ENCODE data around the gene MOGAT3. TPM values are rescaled to one million over a fixed set of nuclear protein-coding genes. Genes with fewer than 3 reads are reported as not detected.

MOGAT3 gene
- total and polyA plus RNA-seq, 9 of the 15 experiments (the other 6 are each of a cell fraction or from before 2014, with no cell fraction given): 0.07 to 0.17 (median 0.13) TPM; not detected in 6

DNA sequence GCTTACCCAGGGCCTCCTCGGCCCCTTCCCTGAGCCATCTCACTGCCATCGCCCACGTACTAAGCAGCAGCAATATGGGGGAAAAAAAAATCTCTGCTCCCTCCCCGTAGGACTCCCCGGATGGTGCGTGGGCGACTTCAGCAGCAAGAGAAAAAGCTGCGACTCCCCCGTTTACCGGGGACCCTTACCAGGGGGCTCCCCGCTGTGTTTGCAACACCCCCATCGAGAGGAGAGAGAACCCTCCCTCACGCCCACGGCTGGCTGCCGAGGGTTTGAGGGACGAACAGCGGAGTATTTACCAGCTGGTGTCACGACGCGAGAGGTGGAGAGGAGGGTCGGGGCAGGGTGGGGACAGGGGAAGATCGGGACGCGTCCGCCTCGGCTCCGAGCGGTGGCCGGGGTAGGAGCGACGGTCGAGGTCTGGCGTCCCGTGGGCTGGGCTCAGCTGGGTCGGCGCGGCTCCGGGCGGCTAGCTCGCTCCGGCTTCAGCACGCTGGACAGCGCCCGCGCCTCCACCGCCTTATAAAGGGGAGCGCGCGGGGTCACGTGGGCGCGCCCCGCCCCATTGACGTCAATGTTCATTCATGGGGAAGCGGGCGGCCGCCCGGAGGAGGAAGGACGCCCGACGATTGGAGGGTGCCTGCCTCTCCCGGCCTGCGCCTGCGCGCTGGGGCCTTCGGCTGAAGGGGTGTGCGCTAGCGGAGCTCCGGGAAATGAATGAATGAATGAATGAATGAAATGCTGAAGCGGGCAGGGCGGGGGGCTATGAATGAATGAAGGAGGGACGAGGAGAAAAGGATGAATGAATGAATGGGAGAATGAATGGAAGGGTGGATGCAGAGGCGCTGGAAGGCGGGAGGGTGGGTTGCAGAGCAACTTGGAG lies 35.5 kb downstream of the MOGAT3 start, which contains the start of gene VGF (continued):
- TF ChIP-seq ZNF444 (CRISPR knock-in tag; IDR thresholded peaks at IDR 0.05) (no peak), ELF4 (CRISPR knock-in tag; IDR thresholded peaks at IDR 0.05) (no peak), NFXL1 (CRISPR knock-in tag; IDR thresholded peaks at IDR 0.05) (no peak), ZFP1 (CRISPR knock-in tag; IDR thresholded peaks at IDR 0.05) (no peak), CBX8 (IDR thresholded peaks at IDR 0.05; ENCODE audit: borderline replicate concordance, extremely low read depth, low read depth, low read length, poor library complexity, severe bottlenecking) (no peak), CHD2 (IDR thresholded peaks at IDR 0.05; ENCODE audit: low read depth, low read length) (no peak), PRMT5 (CRISPR knock-in tag; IDR thresholded peaks at IDR 0.05) (peak; percentile 97), SLC30A9 (CRISPR knock-in tag; IDR thresholded peaks at IDR 0.05) (no peak), TEAD1 (CRISPR knock-in tag; IDR thresholded peaks at IDR 0.05) (peak in 1 of 2 experiments; percentile 94; a peak in 2 of 4 replicates), POLR3G (IDR thresholded peaks at IDR 0.05; ENCODE audit: extremely low read depth, insufficient read length, insufficient replicate concordance) (no peak), DDX20 (tag; IDR thresholded peaks at IDR 0.05; ENCODE audit: low read depth) (no peak)
- TF ChIP-seq, protein P1, sequence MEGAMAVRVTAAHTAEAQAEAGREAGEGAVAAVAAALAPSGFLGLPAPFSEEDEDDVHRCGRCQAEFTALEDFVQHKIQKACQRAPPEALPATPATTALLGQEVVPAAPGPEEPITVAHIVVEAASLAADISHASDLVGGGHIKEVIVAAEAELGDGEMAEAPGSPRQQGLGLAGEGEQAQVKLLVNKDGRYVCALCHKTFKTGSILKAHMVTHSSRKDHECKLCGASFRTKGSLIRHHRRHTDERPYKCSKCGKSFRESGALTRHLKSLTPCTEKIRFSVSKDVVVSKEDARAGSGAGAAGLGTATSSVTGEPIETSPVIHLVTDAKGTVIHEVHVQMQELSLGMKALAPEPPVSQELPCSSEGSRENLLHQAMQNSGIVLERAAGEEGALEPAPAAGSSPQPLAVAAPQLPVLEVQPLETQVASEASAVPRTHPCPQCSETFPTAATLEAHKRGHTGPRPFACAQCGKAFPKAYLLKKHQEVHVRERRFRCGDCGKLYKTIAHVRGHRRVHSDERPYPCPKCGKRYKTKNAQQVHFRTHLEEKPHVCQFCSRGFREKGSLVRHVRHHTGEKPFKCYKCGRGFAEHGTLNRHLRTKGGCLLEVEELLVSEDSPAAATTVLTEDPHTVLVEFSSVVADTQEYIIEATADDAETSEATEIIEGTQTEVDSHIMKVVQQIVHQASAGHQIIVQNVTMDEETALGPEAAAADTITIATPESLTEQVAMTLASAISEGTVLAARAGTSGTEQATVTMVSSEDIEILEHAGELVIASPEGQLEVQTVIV (CRISPR knock-in tag; IDR thresholded peaks at IDR 0.05; ENCODE audit: borderline replicate concordance): no peak
- TF ChIP-seq, protein P2, sequence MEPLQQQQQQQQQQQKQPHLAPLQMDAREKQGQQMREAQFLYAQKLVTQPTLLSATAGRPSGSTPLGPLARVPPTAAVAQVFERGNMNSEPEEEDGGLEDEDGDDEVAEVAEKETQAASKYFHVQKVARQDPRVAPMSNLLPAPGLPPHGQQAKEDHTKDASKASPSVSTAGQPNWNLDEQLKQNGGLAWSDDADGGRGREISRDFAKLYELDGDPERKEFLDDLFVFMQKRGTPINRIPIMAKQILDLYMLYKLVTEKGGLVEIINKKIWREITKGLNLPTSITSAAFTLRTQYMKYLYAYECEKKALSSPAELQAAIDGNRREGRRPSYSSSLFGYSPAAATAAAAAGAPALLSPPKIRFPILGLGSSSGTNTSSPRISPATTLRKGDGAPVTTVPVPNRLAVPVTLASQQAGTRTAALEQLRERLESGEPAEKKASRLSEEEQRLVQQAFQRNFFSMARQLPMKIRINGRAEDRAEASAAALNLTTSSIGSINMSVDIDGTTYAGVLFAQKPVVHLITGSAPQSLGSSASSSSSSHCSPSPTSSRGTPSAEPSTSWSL (CRISPR knock-in tag; IDR thresholded peaks at IDR 0.05; ENCODE audit: borderline replicate concordance): no peak
- TF ChIP-seq, protein P3, sequence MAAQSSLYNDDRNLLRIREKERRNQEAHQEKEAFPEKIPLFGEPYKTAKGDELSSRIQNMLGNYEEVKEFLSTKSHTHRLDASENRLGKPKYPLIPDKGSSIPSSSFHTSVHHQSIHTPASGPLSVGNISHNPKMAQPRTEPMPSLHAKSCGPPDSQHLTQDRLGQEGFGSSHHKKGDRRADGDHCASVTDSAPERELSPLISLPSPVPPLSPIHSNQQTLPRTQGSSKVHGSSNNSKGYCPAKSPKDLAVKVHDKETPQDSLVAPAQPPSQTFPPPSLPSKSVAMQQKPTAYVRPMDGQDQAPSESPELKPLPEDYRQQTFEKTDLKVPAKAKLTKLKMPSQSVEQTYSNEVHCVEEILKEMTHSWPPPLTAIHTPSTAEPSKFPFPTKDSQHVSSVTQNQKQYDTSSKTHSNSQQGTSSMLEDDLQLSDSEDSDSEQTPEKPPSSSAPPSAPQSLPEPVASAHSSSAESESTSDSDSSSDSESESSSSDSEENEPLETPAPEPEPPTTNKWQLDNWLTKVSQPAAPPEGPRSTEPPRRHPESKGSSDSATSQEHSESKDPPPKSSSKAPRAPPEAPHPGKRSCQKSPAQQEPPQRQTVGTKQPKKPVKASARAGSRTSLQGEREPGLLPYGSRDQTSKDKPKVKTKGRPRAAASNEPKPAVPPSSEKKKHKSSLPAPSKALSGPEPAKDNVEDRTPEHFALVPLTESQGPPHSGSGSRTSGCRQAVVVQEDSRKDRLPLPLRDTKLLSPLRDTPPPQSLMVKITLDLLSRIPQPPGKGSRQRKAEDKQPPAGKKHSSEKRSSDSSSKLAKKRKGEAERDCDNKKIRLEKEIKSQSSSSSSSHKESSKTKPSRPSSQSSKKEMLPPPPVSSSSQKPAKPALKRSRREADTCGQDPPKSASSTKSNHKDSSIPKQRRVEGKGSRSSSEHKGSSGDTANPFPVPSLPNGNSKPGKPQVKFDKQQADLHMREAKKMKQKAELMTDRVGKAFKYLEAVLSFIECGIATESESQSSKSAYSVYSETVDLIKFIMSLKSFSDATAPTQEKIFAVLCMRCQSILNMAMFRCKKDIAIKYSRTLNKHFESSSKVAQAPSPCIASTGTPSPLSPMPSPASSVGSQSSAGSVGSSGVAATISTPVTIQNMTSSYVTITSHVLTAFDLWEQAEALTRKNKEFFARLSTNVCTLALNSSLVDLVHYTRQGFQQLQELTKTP (IDR thresholded peaks at IDR 0.05; ENCODE audit: low read depth in 1 of 2, partially characterized antibody in 2 of 2): peak in 1 of 2 experiments; percentile 97
- TF ChIP-seq, protein P4, sequence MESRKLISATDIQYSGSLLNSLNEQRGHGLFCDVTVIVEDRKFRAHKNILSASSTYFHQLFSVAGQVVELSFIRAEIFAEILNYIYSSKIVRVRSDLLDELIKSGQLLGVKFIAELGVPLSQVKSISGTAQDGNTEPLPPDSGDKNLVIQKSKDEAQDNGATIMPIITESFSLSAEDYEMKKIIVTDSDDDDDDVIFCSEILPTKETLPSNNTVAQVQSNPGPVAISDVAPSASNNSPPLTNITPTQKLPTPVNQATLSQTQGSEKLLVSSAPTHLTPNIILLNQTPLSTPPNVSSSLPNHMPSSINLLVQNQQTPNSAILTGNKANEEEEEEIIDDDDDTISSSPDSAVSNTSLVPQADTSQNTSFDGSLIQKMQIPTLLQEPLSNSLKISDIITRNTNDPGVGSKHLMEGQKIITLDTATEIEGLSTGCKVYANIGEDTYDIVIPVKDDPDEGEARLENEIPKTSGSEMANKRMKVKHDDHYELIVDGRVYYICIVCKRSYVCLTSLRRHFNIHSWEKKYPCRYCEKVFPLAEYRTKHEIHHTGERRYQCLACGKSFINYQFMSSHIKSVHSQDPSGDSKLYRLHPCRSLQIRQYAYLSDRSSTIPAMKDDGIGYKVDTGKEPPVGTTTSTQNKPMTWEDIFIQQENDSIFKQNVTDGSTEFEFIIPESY (CRISPR knock-in tag; IDR thresholded peaks at IDR 0.05): peak; percentile 84

Data from K562 (cell line).